Kasumi-1 (cell line): ENCODE measurements around the gene ZC2HC1B.
"Not testable (repeated sequence)": the region's sequence is repeated elsewhere in the genome, so short reads cannot be mapped to it uniquely, and the experiment has no call there.

Experiments
- DNase-seq, 2 experiments: peaks; one replicate each; lab custom pipeline; 2025; lab: John Stamatoyannopoulos, UW

The ZC2HC1B gene

DNA sequence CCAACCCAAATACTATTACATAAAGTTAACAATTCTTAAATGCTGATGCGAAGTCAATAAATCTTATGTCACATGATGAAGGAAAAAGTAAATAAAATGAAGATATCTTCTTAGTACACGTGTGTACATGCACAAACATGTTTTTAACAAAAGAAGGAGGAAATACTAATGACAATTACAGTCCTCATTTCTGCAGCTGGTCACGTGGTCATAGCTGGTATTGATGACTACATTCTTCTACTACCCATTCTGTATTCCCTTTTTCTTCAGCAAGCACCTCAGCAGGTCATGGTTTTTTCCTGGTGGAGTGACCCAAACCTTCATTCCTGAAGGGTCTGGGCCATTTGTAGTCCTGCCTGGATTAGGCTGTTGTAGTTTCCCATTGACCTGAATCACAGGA is 4.5 kb downstream of the ZC2HC1B start:
- DNase-seq = not testable (repeated sequence)

DNA sequence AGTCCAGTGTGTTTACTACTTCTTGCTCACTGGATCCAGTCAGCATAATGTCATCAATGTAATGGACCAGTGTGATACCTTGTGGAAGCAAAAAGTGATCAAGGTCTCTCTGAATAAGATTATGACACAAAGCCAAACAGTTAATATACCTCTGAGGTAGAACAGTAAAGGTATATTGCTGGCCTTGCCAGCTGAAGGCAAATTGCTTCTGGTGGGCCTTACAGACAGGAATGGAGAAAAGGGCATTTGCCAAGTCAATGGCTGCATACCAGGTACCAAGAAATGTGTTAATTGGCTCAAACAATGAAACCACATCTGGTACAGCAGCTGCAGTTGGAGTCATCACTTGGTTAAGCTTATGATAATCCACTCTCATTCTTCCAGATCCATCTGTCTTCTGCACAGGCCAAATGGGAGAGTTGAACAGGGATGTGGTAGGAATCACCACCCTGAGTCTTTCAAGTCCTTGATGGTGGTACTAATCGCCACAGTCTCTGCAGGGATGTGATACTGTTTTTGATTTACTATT is 7.0 kb downstream of the ZC2HC1B start:
- not testable (repeated sequence) for DNase-seq

DNA sequence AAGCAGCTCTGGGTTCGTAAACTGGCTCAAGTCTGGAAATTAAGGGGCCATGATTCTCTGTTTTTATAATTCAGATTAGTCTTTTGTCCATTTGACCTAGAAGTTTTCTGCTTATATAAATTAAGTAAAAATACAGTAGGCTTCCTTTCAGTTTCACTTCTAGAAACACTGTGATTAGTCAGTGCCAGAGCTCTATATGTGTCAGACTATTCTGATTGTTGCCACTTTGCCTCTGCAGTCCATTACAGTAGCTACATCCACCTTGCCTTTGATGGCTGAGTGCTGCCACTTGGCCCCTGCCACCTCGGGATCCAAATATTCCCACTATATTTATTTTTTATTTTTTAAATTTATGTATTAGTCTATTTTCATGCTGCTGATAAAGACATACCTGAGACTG is 7.9 kb downstream of the ZC2HC1B start:
- no peak for DNase-seq

DNA sequence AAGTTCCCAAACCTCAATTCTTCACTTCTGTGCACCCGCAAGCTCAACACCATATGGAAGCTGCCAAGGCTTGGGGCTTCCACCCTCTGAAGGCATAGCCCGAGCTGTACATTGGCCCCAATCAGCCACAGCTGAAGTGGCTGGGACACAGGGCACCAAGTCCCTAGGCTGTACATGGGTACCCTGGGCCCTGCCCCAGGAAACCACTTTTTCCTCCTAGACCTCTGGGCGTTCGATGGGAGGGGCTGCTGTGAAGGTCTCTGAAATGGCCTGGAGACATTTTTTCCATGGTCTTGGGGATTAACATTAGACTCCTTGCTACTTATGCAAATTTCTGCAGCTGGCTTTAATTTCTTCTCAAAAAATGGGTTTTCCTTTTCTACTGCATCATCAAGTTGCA is 9.3 kb downstream of the ZC2HC1B start:
- not testable (repeated sequence) for DNase-seq

DNA sequence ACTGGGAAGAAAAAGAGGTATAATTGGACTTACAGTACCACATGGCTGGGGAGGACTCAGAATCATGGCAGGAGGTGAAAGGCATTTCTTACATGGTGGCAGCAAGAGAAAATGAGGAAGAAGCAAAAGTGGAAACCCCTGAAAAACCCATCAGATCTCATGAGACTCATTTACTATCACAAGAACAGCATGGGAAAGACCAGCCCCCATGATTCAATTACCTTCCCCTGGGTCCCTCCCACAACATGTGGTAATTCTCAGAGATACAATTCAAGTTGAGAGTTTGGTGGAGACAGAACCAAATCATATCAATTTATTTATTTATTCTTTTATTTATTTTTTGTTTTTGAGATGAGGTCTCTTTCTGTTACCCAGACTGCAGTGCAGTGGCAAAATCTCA is 10.2 kb downstream of the ZC2HC1B start:
- not testable (repeated sequence) for DNase-seq

DNA sequence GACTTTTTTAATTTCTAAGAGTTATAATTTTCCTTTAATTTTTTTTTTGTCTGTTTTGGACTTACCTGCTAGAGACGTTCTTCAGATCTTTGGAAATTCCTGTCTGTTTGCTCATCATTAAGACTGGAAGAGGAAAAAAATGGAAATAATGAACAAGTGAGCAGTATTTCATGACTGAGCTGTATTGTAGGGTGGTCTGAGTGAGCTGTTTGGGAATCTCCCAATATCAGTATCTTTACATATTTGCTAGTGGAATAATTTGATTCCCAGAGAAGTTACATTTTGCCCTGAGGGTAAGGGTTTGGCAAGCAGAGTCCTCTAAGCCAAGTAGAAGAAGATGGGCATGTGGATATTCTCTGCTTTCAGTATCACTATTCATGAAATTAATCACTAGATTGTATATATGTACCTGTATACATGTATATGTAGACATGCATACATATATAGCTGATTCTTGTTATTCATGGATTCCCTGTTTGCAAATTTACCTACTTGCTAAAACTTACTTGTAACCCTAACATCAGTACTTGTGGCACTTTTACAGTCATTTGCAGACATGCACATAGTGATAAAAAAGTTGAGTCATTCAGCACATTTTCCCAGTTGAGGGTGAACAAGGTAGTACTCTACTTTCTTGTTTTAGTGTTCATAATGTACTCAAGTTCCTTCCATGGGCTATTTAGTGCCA is 13.5 kb downstream of the ZC2HC1B start:
- no peak for DNase-seq

DNA sequence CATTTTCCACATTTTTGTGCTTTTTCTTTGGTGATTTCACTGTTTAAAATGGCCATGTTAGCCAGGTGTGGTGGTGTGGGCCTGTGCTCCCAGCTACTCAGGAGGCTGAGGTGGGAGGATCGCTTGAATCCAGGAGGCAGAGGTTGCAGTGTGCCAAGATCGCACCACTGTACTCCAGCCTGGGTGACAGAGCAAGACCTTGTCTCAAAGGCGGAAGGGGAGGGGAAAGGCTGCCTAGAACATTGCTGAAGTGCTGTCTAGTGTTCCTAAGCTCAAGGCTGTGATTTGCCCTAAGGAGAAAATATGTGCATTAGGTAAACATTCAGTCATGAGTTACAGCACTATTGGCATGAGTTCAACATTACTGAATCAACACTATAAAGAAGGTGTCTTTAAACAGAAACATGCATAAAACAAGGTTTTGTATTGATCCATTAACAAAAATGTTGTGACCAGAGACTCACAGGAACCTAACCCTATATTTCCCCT is 14.0 kb downstream of the ZC2HC1B start:
- DNase-seq = no peak

DNA sequence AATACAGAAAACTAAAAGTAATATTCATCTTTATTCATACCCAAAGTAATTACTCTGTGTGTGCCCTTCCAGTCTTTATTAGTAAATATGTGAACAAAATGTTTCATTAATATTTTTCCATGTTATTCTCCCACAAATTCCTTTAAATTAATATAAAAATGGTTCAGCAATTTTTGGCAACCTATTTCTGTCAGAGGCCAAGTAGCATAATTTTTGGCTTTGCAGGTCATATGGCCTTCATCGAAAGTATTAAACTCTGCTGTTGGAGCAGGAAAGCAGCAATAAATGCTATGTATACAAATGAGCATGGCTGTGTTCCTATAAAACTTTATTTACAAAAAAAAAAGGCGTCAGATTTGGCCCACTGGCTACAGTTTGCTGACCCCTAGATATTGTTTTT is 16.1 kb downstream of the ZC2HC1B start:
- no peak for DNase-seq

DNA sequence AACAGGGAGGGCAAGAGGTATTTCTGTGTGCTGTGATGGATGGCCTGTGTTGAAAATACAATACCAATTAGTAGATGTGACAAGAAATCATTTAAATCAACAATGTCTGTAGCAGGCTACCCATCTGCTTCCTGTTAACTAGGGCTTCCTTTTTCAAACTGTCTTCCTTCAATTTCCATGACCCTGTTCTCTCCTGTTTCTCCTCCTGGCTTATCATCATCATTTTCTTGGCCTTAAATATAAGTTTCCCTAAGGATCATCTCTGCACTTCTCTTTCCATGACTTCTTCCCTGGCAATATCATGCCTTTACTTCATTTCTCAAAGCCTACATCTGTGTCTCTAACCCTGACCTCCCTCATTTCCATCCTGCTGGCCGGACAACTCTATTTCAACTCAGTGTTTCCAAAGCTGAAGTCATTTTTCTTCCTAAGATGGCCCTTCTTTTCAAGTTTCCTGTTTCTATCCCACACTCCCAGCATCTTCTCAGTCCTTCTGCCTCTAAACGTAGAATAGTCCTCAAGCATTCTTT is 18.2 kb downstream of the ZC2HC1B start:
- DNase-seq = peak; percentile 54 to 55

DNA sequence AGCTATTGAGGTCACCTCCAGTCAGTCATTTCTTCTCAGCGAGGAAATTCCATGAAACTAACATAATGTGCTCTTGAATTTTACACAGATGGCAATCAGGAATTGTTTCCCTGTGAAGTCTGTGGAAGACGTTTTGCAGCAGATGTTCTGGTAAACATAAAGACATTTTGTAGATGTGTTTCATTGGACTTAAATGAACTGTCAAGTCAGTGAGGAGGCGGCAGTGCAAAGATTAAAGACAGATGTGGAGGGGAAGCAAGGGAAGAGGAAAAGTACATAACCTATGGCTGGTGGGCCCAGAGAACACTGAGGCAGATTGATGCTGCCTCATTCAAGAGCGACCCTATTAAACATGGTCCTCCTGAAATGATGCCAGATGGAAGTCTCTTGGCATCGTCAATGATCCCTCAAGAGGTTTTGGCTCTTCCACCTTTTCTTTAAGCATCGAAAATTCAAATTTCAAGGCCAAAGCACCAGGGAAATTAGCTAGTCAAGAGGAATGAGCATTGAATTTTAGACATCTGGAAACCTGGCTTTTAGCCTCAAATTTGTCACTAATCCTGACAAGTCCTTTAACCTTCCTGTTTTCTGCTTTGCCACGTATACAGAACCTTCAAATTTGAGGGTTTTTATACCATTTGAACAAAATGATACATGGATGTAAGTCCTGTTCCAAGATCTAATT is 20.1 kb downstream of the ZC2HC1B start:
- no peak for DNase-seq

DNA sequence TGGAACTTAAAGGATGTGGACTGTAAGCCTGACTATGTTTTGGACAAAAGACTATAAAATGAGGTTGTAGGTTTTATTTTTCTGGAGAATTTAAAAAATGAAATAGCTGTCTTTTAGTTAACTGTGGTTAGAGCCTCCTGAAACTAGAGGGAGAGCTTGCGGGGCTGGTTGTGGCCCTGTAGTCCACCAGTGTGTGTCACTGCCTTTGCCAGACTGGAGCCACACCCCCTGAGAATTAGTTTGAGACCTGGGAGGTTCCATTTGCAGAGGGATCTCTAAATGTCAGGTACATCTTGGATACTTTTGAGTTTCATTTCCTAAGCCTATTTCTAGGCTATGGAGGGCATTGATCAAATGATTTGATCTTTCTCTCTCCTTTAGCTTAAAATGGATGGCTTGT is 20.8 kb downstream of the ZC2HC1B start:
- no peak for DNase-seq

DNA sequence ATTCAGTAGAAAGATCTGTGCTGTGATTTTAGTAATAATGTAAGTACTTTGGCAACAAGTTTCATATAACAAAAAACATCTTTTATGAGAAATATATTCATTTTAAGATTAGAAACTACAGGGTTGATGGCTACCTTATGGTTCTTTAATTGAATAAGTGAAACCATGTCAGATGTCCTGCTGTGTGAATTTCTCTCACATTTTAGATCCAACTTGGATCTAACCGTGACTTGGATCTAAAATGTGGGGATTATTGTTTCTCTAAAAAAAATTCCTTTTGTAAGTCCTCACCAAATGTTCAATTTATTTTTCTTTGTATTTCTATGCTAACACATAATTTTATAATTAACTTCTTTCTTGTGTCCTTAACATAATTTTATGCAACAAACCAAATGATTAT is 30.4 kb downstream of the ZC2HC1B start:
- no peak for DNase-seq

DNA sequence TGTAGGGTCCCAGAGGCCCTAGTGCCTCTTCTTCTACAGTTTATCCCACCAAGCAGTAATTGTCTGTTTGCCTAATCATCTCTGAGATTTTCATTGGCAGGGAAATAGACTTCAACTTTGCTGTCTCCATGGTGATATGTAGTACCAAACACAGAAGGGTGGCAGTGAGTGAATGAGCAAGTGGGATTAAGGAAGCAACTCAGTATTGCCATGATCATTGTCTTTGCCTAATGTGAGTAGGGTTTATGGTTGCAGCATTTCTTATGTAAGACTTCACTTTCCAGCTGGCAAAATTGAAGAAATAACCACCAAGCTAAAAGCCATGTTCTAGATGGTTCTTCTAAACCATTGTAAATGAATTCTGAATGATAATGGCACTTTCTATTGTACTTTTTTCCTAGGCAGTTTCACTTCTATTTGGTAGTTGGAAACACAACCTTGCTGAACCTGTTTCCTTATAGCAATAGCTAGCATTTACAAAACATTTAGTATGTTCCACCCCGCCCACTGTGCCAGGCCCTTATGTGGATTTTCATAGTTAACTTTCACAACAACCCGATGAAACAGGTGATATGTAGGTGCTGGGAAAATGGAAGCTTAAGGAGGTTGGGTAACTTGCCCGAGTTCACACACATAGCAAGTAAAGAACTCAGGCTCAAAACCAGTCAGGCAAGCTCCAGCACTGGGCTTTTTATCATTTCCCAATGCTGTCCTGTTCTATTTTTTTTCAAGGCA is 32.0 kb downstream of the ZC2HC1B start:
- no peak for DNase-seq

DNA sequence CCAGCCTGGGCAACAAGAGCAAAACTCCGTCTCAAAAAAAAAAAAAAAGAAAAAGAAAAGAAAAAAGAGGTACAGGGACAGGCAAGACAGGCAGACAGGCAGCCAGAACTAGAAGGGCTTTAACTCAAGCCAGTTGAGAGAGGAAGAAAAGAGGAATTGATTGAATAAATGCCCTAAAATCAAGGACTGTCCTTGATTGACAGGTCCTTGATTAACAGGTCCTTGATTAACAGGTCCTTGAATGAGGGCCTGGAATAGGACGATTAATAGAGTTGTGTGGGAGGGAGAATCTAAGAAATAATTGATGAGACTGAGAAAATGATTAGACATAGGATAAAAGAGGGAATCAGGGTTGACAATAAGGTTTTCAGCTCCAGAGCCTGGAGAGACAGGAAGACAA is 36.1 kb downstream of the ZC2HC1B start:
- DNase-seq = no peak

DNA sequence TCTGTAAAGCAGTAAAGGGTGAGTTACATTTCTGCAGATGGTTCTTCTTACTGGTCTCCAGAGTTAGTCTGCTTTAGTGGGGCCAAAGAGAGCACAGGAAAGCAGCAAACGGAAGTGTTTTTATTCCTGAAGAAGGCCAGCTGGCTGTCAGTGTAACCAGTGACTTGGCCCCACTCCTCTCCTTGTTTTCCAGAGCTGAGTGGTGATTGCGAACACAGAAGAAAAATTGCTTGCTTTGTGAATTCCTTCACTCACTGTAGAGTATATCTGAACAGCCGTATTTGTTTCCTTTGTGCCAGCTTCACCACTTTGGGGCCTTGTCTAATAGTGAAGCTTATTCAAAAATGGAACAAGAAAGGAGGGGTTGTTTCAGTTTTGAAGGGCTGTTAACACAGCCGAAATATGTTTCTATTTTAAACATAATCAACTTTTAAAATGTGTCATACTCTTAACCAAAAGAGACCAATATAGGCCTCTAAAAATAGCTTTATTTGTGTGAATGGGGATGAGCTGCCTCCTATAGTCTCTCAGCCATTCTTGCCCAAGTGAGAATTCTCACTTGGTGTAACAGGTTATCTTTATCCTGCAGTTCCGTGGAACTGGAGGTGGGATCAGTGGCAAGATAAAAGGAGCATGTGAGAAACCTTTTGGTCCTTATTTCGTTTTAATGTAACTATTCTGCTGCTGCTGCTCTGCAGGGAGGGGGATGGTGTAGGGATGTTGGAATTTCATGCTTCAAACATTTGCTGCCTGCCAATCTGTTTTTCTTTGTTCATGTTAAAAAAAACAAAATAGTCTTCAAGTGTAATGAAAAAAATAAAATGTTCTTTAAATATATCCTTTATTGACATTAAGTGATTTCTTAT is 37.8 kb downstream of the ZC2HC1B start:
- DNase-seq = no peak

DNA sequence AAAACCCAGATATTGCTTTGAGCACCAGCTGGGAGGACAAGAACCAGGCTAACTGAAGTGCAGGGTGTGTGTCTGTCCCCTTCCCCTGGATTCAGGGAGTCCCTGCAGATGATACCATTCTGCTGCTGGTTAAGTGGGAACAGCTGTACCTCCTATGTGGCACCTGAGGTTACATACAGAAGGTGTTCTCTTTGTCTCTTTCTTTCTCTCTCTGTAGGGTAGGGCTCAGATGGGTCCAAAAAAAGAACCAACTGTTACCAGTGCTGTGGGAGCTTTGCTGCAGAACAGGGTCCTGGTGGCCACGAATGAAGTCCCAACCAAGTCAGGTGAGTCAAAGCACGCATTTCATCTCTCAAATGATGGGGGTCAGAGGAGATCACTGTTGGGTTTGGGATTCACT is 38.6 kb downstream of the ZC2HC1B start:
- no peak for DNase-seq

DNA sequence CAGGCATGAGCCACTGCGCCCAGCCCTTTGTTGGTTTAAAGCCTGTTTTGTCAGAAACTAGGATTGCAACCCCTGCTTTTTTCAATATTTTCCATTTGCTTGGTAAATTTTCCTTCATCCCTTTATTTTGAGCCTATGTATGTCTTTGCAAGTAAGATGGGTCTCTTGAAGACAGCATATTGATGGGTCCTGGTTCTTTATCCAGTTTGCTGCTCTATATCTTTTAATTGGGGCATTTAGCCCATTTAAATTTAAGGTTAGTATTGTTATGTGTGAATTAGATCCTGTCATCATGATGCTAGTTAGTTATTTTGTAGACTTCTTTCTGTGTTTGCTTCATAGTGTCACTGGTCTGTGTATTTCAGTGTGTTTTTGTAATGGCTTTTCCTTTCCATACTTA is 46.8 kb downstream of the ZC2HC1B start:
- DNase-seq = no peak

DNA sequence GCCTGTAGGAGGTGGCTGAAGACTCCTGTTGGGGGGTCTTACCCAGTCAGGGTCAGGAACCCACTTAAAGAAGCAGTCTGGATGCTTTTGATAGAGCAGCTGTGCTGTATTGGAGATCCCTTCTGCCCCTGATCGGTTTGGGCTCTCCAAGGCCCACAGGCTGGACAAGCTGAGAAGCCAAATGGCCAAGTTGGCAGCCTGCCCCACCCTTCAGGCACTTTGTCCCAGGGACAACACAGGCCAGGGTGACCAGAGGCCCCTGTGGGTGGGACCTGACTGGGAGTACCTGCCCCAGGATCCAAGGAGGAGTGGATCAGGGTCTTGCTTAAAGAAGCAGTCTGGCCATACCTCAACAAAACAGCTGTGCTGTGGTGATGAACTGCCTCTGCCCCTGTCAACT is 48.4 kb downstream of the ZC2HC1B start:
- no peak for DNase-seq

DNA sequence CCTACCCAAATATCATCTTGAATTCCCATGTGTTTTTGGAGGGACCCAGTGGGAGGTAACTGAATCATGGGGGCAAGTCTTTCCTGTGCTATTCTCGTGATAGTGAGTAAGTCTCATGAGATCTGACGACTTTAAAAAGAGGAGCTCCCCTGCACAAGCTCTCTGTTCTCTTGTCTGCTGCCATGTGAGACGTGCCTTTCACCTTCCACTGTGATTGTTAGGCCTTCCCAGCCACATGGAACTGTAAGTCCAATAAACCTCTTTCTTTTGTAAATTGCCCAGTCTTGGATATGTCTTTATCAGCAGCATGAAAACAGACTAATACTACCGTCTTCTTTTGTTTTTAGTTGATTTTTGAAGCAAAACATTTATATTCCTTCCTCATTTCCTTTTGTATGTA is 52.8 kb downstream of the ZC2HC1B start:
- not testable (repeated sequence) for DNase-seq

DNA sequence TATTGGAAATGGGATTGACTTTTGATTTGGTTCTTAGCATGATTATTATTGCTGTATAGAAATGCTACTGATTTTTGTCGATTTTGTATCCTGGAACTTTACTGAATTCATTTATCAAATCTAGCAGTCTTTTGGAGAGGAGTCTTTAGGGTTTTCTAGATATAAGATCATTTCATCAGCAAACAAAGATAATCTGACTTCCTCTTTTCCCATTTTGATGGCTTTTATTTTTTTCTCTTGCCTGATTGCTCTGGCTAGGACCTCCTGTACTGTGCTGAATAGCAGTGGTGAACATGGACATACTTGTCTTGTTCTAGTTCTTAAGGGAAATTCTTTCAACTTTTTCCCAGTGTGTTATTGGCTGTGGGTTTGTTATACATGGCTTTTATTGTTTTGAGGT is 64.6 kb downstream of the ZC2HC1B start:
- DNase-seq = peak in 1 of 2 experiments; percentile 7

DNA sequence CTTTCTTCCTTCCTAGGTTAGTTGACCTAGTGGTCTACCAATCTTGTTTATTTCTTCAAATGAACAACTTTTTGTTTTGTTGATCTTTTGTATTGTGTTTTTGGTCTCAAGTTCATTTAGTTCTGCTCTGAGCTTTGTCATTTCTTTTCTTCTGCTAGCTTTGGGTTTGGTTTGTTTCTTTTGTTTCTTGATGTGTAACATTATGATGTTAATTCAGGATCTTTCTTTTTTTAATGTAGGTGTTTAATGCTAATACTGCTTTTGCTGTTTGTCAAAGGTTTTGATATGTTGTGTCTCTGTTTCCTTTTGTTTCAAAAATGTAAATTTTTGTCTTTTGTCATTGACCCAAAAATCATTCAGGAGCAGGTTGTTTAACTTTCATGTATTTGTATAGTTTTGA is 65.7 kb downstream of the ZC2HC1B start:
- DNase-seq = no peak

DNA sequence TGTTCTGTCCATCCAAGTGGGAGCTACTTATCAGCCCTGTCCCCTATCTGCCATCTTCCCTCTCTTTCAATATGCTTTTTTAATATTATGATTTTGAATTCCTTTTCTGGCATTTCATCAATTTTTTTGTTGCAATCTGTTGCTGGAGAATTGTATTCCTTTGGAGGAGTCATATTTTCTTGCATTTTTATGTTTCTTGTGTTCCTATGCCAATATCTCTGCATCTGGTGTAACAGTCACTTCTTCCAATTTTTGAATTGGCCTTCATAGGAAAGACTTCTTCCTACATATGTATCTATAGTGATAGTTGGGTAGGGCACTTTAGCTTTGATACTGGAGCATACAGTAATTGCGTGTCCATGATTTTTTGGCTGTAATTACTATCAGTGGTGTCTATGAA is 70.1 kb downstream of the ZC2HC1B start:
- DNase-seq = no peak
